ENCODE data around the gene GATA3.
A peak's percentile ranks its signal among the peaks of the same experiment; 100 is the strongest.

Gene GATA3

DNA sequence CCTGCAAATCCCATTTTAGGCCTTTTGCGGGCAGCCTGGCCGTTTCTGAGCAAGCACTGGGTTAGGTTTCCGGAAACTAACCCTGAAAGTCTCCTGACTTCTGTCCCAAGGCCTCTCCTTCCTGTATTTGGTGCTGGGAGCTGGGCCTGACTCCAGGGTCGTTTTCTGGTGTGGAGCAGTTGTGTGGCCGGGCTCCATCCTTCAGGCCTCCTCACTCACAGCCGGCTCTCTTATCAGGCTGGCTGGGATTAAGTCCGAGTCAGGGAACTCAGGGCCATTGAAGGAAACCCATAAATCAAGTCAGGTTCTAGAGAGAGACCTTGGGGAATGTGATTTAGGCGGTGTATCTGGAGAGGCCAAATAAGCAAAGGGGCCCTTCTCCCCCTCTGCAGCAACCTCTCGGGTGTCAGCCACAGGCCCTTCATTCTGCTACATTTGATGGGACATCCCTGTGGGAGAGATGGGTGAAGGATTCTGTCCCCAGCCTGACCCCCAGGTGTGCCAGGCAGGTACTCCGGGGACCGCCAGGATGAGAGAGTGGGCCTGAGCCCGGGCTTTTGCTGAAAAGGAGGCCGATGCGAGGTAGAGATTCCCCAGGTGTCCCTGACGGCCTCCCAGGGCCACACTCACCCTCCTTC is 3.3 kb downstream of the GATA3 start:
- Histone ChIP-seq H3K4me1 (no peaks in the 10 kb centered on the region), H3K9ac (peak overlapping the region; percentile 78), H3K27me3 (ENCODE audit: control insufficient read depth, insufficient read depth, low read length) (no peaks in the 10 kb centered on the region), H3K79me2 (peaks cover 73% of the 10 kb centered on the region), H3K4me3 (ENCODE audit: low read depth, low read length) (peak overlapping the region; percentile 79), H3K27ac (peak overlapping the region; percentile 98), H2AFZ (no peak overlapping the region), H3K4me2 (ENCODE audit: low read length) (peak overlapping the region; percentile 88), H3K36me3 (ENCODE audit: control insufficient read depth, insufficient read depth, low read length) (peaks cover 33% of the 10 kb centered on the region), H3K9me3 (ENCODE audit: control insufficient read depth, low read length) (no peaks in the 10 kb centered on the region)
- TF ChIP-seq, protein P1, sequence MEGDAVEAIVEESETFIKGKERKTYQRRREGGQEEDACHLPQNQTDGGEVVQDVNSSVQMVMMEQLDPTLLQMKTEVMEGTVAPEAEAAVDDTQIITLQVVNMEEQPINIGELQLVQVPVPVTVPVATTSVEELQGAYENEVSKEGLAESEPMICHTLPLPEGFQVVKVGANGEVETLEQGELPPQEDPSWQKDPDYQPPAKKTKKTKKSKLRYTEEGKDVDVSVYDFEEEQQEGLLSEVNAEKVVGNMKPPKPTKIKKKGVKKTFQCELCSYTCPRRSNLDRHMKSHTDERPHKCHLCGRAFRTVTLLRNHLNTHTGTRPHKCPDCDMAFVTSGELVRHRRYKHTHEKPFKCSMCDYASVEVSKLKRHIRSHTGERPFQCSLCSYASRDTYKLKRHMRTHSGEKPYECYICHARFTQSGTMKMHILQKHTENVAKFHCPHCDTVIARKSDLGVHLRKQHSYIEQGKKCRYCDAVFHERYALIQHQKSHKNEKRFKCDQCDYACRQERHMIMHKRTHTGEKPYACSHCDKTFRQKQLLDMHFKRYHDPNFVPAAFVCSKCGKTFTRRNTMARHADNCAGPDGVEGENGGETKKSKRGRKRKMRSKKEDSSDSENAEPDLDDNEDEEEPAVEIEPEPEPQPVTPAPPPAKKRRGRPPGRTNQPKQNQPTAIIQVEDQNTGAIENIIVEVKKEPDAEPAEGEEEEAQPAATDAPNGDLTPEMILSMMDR (IDR thresholded peaks at IDR 0.05), result no peak

DNA sequence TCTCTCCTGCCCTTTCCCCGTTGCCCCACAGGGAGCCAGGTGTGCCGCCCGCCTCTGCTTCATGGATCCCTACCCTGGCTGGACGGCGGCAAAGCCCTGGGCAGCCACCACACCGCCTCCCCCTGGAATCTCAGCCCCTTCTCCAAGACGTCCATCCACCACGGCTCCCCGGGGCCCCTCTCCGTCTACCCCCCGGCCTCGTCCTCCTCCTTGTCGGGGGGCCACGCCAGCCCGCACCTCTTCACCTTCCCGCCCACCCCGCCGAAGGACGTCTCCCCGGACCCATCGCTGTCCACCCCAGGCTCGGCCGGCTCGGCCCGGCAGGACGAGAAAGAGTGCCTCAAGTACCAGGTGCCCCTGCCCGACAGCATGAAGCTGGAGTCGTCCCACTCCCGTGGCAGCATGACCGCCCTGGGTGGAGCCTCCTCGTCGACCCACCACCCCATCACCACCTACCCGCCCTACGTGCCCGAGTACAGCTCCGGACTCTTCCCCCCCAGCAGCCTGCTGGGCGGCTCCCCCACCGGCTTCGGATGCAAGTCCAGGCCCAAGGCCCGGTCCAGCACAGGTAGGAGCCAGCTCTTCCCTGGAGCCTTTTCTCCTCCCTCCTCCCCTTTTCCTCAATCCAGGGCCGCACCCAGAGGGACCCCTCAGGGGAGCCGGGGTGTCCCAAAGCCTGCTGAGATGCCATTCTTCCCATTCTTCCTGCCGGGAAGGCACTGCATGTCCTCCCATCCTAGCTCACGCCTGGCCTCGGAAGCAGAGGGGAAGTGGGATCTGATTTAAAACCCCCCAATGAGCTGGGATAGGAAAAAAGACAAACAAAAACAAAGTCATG is 4.0 kb downstream of the GATA3 start:
- peak overlapping the region; percentile 78 for H3K9ac ChIP-seq
- peak overlapping the region; percentile 88 for H3K4me2 ChIP-seq (ENCODE audit: low read length)
- no peaks in the 10 kb centered on the region for H3K27me3 ChIP-seq (ENCODE audit: control insufficient read depth, insufficient read depth, low read length)
- TF ChIP-seq, protein P1 (IDR thresholded peaks at IDR 0.05), result no peak
- no peak overlapping the region for H2AFZ ChIP-seq
- peaks cover 80% of the 10 kb centered on the region for H3K79me2 ChIP-seq
- peak overlapping the region; percentile 98 for H3K27ac ChIP-seq
- H3K4me1 ChIP-seq, result no peaks in the 10 kb centered on the region
- peaks cover 33% of the 10 kb centered on the region for H3K36me3 ChIP-seq (ENCODE audit: control insufficient read depth, insufficient read depth, low read length)
- H3K9me3 ChIP-seq (ENCODE audit: control insufficient read depth, low read length), result no peaks in the 10 kb centered on the region
- H3K4me3 ChIP-seq (ENCODE audit: low read depth, low read length), result peak overlapping the region; percentile 79

DNA sequence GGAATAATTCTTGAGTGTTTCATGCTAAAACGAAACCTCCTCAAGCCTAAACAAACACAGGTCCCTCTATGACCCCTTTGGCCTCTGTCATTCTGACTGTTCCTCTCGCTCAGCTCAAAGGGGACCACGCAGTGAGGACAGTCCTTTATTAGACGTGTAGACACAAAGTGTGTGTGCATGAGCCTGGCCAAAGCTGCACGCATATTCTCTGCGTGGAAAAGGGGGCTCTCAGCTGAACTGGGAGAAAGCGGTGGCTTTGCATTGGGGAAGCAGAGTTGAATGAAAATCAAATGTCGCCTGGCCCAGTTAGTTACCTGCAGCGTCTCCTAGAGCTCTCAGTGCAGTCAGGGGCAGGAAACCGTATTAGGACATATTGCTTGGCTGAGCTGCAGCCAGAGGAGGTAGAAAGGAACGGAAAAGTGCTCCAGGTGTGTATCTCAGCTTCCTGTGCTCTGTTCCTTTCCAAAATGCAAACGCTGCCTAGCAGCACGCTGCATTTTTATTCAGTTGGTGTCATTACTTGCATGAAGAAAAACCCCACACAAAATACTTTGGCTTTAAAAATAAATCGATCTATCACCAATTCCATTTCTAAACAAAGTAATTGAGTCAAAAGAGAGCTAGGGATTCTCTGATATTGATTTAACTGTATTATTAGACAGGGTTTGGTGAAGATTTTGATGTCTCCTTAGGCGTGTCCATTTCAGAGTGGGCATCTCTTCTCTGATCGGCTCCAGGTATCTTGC is 4.9 kb downstream of the GATA3 start:
- Histone ChIP-seq H3K79me2 (peaks cover 80% of the 10 kb centered on the region), H3K9ac (peak overlapping the region; percentile 86), H2AFZ (no peak overlapping the region), H3K27ac (peak overlapping the region; percentile 98), H3K4me2 (ENCODE audit: low read length) (peak overlapping the region; percentile 88), H3K4me1 (no peaks in the 10 kb centered on the region), H3K4me3 (ENCODE audit: low read depth, low read length) (peak overlapping the region; percentile 79), H3K9me3 (ENCODE audit: control insufficient read depth, low read length) (no peaks in the 10 kb centered on the region), H3K36me3 (ENCODE audit: control insufficient read depth, insufficient read depth, low read length) (peaks cover 33% of the 10 kb centered on the region), H3K27me3 (ENCODE audit: control insufficient read depth, insufficient read depth, low read length) (no peaks in the 10 kb centered on the region)
- TF ChIP-seq, protein P1 (IDR thresholded peaks at IDR 0.05), result no peak

DNA sequence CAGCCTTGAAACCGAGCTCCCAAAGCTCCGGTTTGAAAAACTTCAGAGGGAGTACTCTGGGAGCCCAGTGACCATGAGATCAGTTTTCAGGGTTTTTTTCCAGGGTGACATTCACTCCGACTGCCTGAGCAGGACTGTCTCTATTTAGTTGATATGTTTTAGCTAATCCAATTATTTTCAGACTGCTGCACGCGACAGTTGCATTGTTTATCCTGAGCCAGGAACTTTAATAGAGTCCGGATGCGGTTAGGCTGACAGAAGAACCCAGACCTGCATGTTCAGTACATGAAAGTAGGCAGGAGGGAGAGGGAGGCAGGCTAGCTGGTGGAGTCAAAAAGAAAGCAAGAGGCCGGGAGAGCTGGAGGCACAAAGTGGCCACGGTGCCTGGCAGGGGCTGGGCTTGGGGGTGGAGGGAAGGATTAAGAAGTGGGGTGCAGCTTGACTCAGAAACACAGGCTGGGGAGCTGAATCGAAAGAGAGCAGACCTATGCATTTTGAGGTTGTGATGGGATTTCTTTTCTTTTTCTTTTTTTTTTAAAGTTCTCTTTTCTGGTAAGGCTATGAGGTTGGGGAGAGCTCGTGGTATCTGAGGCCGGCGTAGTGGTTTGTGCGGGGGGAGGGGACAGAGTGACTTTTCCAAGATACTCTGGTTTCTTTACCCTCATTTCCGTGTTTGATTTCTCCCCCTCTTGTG is 5.7 kb downstream of the GATA3 start:
- Histone ChIP-seq H3K4me1 (no peaks in the 10 kb centered on the region), H3K27ac (peak overlapping the region; percentile 98), H3K4me2 (ENCODE audit: low read length) (peak overlapping the region; percentile 88), H3K9me3 (ENCODE audit: control insufficient read depth, low read length) (no peaks in the 10 kb centered on the region), H3K27me3 (ENCODE audit: control insufficient read depth, insufficient read depth, low read length) (no peaks in the 10 kb centered on the region), H2AFZ (no peak overlapping the region), H3K9ac (peak overlapping the region; percentile 86), H3K36me3 (ENCODE audit: control insufficient read depth, insufficient read depth, low read length) (peaks cover 33% of the 10 kb centered on the region), H3K4me3 (ENCODE audit: low read depth, low read length) (peak overlapping the region; percentile 79), H3K79me2 (peaks cover 75% of the 10 kb centered on the region)
- TF ChIP-seq, protein P1 (IDR thresholded peaks at IDR 0.05), result peak; percentile 5
